HG02571 (cell line): ENCODE measurements around the gene SBSN.

Experiments
- ATAC-seq: cut with Tn5 transposase; IDR thresholded peaks from one replicate; pipeline ENCODE4 v1.9.1; 2021; ENCODE audit warnings: mild to moderate bottlenecking, moderate library complexity; ENCODE audit not compliant: unreplicated experiment

Gene SBSN

GRCh38 chr19:35534803-35535480 lies 6.8 kb upstream of the SBSN start:
- no peak for ATAC-seq

- no peak for ATAC-seq
Measured at GRCh38 chr19:35533822-35534392, 5.8 kb upstream of the SBSN start.

GRCh38 chr19:35533201-35533821 lies 5.2 kb upstream of the SBSN start, which contains the start of gene GAPDHS:
TSS of gene GAPDHS (plus strand) at chr19:35533456. CDS start at chr19:35533528, 72 bp downstream.
- no peak for ATAC-seq

GRCh38 chr19:35531291-35531690 lies 3.2 kb upstream of the SBSN start:
- no peak for ATAC-seq

GRCh38 chr19:35529241-35530218 lies 1.4 kb upstream of the SBSN start:
- no peak for ATAC-seq

- ATAC-seq, result no peak
Measured at GRCh38 chr19:35525873-35526272, 2.2 kb downstream of the SBSN start.

- ATAC-seq, result no peak
Measured at GRCh38 chr19:35524181-35524837, 3.8 kb downstream of the SBSN start.

- ATAC-seq, result no peak
Measured at GRCh38 chr19:35522745-35523327, 5.3 kb downstream of the SBSN start.

GRCh38 chr19:35521124-35521743 lies 6.9 kb downstream of the SBSN start:
- ATAC-seq, result no peak

GRCh38 chr19:35519291-35519690 lies 8.8 kb downstream of the SBSN start:
- ATAC-seq, result no peak

- ATAC-seq, result no peak
Measured at GRCh38 chr19:35518313-35518712, 9.8 kb downstream of the SBSN start.

- ATAC-seq, result no peak
Measured at GRCh38 chr19:35517342-35517741, 10.8 kb downstream of the SBSN start.

- ATAC-seq, result no peak
Measured at GRCh38 chr19:35516310-35516709, 11.8 kb downstream of the SBSN start.

GRCh38 chr19:35514282-35514809 lies 13.8 kb downstream of the SBSN start:
- ATAC-seq, result no peak

- no peak for ATAC-seq
Measured at GRCh38 chr19:35513628-35514281, 14.4 kb downstream of the SBSN start, which contains the start of gene DMKN. TSS of gene DMKN (minus strand) at chr19:35513649. CDS start at chr19:35513475, 174 bp downstream.

- ATAC-seq, result no peak
Measured at GRCh38 chr19:35512831-35513627, 15.1 kb downstream of the SBSN start.

- ATAC-seq, result no peak
Measured at GRCh38 chr19:35511337-35511736, 16.8 kb downstream of the SBSN start.

GRCh38 chr19:35510626-35510964 lies 17.5 kb downstream of the SBSN start:
- no peak for ATAC-seq
